Immature natural killer cell (primary cell): ENCODE results near the gene LACTBL1. TPM values are rescaled to one million over a fixed set of nuclear protein-coding genes. Genes with fewer than 3 reads are reported as not detected.

ENCODE experiments used
- DNase-seq, 3 donors: peaks; one replicate each; pipeline ENCODE4 v3.0.0; 2022; ENCODE audit warnings: mixed read lengths in 1 of 3
- H3K27ac Mint-ChIP-seq, 6 donors: one replicate each; pipeline ENCODE4 v1.8.0; 2020; ENCODE audit warnings: mixed read lengths in 6 of 6, mild to moderate bottlenecking in 5 of 6, inconsistent platforms in 4 of 6, moderate library complexity in 3 of 6
- H3K27me3 Mint-ChIP-seq, 3 donors: one replicate each; pipeline ENCODE4 v1.8.0; 2020 to 2021; ENCODE audit warnings: low read depth in 3 of 3, mild to moderate bottlenecking in 3 of 3, mixed read lengths in 3 of 3, moderate library complexity in 3 of 3, inconsistent platforms in 1 of 3
- H3K36me3 Mint-ChIP-seq, 3 donors: one replicate each; pipeline ENCODE4 v1.8.0; 2020; ENCODE audit warnings: mixed read lengths in 3 of 3, inconsistent platforms in 2 of 3, mild to moderate bottlenecking in 2 of 3
- H3K4me1 Mint-ChIP-seq, 2 donors: one replicate each; pipeline ENCODE4 v1.8.0; 2020; ENCODE audit warnings: inconsistent platforms in 2 of 2, mild to moderate bottlenecking in 2 of 2, mixed read lengths in 2 of 2, moderate library complexity in 1 of 2
- H3K4me3 Mint-ChIP-seq, 5 donors: one replicate each; pipeline ENCODE4 v1.8.0; 2020; ENCODE audit warnings: mild to moderate bottlenecking in 5 of 5, mixed read lengths in 5 of 5, inconsistent platforms in 3 of 5, moderate library complexity in 3 of 5
- H3K9me3 Mint-ChIP-seq, 6 donors: one replicate each; pipeline ENCODE4 v1.8.0; 2020; ENCODE audit warnings: mild to moderate bottlenecking in 6 of 6, mixed read lengths in 6 of 6, inconsistent platforms in 4 of 6, moderate library complexity in 3 of 6
- polyA plus RNA-seq, 3 donors: library from polyadenylated mRNA; unstranded; fragments of 300-500 nt; fragmentation: Illumina TruSeq; gene quantifications; one replicate each; pipeline ENCODE4 v1.2.3, GENCODE V29; 2021

LACTBL1 gene
- polyA plus RNA-seq, 3 donors from 2014 or later: not detected

DNA sequence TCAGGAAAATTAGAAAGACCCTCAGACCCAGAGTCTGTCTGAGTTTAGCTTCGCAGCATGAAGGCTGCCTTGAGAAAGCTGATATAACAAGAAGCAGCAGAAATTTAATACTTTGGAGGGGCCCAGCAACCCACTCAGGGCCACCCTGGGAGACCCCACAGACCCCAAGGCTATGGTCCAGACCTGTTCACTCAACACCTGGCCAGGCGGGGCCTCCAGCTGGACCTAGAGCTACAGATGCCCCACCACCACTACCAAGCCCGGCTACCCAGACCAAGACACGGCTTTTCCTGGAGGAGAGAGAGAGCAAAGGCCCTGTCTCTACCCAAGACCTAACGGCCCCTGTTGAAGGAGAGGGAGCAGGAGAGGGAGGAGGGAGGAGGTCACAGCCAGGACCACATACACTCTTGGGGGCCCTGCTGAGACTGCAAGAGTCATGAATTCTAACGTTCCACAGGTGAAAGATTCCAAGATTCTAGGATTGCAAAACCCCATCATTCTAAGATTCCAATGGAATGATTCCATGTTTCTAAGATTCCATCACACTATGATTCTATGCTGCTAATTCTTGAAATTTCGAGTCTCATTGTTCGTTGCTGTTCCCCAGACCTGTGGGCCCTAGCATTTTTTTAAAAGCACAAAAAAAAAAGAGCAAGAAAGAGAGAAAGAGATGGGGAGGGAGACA lies 53.2 kb downstream of the LACTBL1 start:
- no peak for DNase-seq

DNA sequence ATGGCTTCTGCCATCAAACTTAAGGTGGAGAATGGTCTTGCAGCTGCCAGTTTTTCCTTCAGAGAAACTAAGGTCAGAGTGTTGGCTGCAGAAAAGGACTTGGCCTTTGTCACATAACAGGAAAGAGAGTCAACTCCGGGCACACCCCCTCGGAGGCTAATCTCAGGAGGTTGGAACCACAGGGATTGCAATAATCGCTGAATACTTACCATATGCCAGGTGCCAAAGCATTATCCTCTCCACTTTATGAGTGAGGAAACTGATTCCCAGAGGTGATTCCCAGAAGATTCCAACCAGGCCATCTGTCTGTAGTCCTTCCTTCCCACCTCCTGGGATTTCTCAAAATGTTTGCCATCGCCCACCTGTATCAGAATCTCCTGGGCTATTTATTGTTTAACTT lies 54.0 kb downstream of the LACTBL1 start:
- Mint-ChIP-seq H3K4me3 (no peak overlapping the region), H3K4me1 (no peaks in the 10 kb centered on the region), H3K27ac (no peak overlapping the region), H3K27me3 (peaks cover 0 to 7% (median 7%) of the 10 kb centered on the region in 3 donors), H3K9me3 (no peaks in the 10 kb centered on the region), H3K36me3 (no peaks in the 10 kb centered on the region)
- DNase-seq: no peak

More for the DNA sequence above, 53.2 kb downstream of the LACTBL1 start:
- H3K27me3 Mint-ChIP-seq: peaks cover 0 to 7% (median 7%) of the 10 kb centered on the region in 3 donors
- no peak overlapping the region for H3K4me3 Mint-ChIP-seq
- H3K27ac Mint-ChIP-seq: no peak overlapping the region
- no peaks in the 10 kb centered on the region for H3K9me3 Mint-ChIP-seq
- H3K4me1 Mint-ChIP-seq: no peaks in the 10 kb centered on the region
- no peaks in the 10 kb centered on the region for H3K36me3 Mint-ChIP-seq

DNA sequence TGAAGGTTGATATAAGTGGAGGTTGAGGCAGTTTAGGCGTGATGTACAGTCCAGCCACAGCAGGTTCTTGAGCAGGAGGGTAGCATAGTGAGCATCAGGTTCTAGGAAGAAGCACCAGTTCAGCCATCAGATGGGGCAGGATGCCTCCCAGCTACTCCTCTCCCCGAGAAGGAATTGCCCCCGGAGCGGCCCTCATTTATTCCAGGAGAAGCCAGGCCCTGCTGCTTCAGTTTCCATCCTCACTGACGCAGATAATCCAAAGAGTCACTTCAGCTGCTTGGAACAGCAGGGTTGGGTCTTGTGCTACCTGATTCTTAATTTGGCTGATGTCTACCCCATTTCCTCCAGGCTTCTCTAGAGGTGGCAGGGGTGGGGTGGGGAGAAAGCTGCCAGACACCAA lies 54.7 kb downstream of the LACTBL1 start:
- H3K27ac Mint-ChIP-seq: no peak overlapping the region
- H3K4me3 Mint-ChIP-seq: no peak overlapping the region
- H3K9me3 Mint-ChIP-seq: no peaks in the 10 kb centered on the region
- no peaks in the 10 kb centered on the region for H3K36me3 Mint-ChIP-seq
- DNase-seq: no peak
- no peaks in the 10 kb centered on the region for H3K4me1 Mint-ChIP-seq
- H3K27me3 Mint-ChIP-seq: peaks cover 0 to 7% (median 5%) of the 10 kb centered on the region in 3 donors

DNA sequence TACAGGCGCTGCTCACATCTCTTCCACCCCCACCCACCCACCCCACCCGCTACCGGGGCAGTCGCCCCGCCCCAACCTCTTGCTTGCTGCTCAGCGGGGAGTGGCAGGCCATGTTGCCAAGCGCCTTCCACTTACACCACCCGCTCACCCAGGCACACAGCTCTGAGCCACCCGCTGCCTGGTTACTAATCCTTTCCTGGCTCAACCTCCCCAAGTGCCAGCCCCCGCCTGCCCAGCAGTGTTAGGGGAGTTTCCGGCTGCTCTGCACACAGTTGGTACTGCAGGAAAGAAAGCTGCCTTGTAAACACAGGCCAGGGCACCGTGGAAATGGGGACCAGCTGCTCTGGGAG lies 56.2 kb downstream of the LACTBL1 start:
- no peak overlapping the region for H3K27ac Mint-ChIP-seq
- H3K4me3 Mint-ChIP-seq: no peak overlapping the region
- H3K9me3 Mint-ChIP-seq: no peaks in the 10 kb centered on the region
- no peak for DNase-seq
- no peaks in the 10 kb centered on the region for H3K4me1 Mint-ChIP-seq
- peaks cover 0 to 6% (median 5%) of the 10 kb centered on the region in 3 donors for H3K27me3 Mint-ChIP-seq
- H3K36me3 Mint-ChIP-seq: no peaks in the 10 kb centered on the region

DNA sequence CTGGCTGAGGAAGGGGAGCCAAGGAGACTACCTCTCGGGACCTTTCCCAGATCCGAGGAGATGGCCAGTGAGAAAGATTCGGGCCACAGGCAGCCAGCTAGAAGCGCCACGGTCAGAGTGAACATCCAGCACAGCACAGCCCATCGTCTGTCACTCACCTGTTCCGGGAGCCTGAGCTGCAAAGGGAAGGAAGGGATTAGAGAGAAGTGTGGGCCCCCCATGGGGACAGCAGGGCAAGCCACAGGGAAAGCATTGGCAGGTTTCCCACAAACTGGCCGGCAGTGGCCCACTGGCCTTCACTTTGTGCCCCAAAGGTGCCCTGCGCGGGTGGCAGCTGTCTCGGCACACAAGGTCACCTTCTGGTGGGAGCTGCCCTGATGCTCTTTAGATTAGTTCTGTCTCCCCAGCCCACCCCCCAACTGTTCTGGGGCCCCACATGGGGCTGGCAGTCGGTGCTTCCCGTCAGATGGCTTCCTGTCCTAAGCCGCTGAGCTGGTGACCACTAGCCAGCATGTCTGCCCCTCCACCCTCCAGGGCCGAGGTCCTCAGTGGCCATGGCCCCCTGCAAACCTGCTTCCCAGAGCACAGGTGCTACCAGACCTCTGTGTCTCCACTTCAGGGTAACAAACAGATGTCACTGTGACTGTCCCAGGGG lies 56.7 kb downstream of the LACTBL1 start:
- DNase-seq: no peak
- Mint-ChIP-seq H3K4me1 (no peaks in the 10 kb centered on the region), H3K4me3 (no peak overlapping the region), H3K27me3 (peaks cover 0 to 6% (median 5%) of the 10 kb centered on the region in 3 donors), H3K9me3 (no peaks in the 10 kb centered on the region), H3K27ac (no peak overlapping the region), H3K36me3 (no peaks in the 10 kb centered on the region)

DNA sequence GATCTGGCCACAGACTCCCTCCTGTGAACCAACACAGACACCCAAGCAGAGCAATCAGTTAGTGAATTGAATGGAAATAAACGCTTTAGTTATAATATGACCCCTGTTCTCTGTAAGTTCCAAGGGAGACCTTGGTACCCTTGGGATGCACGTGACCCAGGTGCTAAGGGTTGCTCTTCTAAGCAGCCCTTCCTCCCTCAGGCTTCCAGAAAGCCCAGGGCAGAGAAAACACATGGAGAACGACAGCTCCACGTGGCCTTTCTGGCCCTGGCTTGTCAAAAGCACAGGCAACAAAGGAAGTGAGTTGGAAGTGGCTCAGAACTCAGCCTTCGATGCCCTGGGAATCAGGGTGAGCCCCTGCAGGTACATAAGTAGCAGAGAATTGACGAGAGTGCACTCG lies 57.4 kb downstream of the LACTBL1 start:
- Mint-ChIP-seq H3K9me3 (no peaks in the 10 kb centered on the region), H3K4me1 (no peaks in the 10 kb centered on the region), H3K4me3 (no peak overlapping the region), H3K36me3 (no peaks in the 10 kb centered on the region), H3K27ac (no peak overlapping the region), H3K27me3 (peaks cover 0 to 5% (median 3%) of the 10 kb centered on the region in 3 donors)
- no peak for DNase-seq

DNA sequence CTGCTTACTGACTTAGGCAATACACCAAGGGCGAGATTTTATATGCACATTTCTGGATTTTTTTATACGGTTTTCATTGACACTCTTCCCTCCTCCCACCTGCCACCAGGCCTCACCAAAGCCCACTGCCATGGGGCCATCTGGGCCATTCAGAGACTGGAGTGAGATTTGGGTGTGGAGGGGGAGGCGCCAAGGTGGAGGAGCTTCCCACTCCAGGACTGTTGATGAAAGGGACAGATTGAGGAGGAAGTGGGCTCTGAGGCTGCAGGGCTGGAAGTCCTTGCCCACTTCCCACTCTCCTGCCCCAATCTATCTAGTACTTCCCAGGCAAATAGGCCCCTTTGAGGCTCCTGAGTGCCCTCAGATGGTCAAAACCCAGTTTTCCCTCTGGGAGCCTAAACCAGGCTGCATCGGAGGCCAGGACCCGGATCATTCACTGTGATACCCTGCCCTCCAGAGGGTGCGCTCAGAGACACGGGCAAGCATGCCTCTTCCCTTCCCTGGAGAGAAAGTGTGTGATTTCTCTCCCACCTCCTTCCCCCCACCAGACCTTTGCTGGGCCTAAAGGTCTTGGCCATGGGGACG lies 57.9 kb downstream of the LACTBL1 start:
- no peak overlapping the region for H3K27ac Mint-ChIP-seq
- H3K4me1 Mint-ChIP-seq: no peaks in the 10 kb centered on the region
- no peak for DNase-seq
- H3K27me3 Mint-ChIP-seq: peaks cover 0 to 5% (median 3%) of the 10 kb centered on the region in 3 donors
- no peak overlapping the region for H3K4me3 Mint-ChIP-seq
- no peaks in the 10 kb centered on the region for H3K36me3 Mint-ChIP-seq
- no peaks in the 10 kb centered on the region for H3K9me3 Mint-ChIP-seq

DNA sequence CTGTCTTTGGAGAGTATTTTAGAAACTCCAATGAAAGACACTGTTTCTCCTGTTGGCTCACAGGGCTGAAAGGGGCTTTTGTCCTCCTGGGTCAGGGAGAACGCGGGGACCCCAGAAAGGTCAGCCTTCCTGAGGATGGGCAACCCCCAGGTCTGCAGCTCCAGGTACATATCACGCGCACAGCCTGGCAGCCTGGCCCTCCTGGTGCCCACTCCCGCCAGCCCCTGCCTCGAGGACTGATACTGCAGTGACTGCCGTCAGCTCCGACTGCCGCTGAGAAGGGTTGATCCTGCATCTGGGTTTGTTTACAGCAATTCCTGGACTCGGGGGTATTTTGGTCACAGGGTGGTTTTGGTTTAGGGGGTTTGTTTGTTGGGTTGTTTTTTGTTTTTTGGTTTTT lies 58.5 kb downstream of the LACTBL1 start:
- Mint-ChIP-seq H3K27me3 (peaks cover 0 to 5% (median 3%) of the 10 kb centered on the region in 3 donors), H3K36me3 (no peaks in the 10 kb centered on the region), H3K27ac (no peak overlapping the region), H3K4me1 (no peaks in the 10 kb centered on the region), H3K9me3 (no peaks in the 10 kb centered on the region), H3K4me3 (no peak overlapping the region)
- no peak for DNase-seq

DNA sequence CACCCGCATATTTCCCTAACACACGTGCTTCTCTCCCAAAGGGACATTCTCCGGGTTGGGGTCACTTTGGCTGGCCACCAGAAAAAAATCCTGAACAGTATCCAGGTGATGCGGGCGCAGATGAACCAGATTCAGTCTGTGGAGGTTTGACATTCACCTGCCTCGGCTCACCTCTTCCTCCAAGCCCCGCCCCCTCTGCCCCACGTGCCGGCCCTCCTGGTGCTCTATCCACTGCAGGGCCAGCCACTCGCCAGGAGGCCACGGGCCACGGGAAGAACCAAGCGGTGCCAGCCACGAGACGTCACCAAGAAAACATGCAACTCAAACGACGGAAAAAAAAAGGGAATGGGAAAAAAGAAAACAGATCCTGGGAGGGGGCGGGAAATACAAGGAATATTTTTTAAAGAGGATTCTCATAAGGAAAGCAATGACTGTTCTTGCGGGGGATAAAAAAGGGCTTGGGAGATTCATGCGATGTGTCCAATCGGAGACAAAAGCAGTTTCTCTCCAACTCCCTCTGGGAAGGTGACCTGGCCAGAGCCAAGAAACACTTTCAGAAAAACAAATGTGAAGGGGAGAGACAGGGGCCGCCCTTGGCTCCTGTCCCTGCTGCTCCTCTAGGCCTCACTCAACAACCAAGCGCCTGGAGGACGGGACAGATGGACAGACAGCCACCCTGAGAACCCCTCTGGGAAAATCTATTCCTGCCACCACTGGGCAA lies 59.1 kb downstream of the LACTBL1 start:
- no peak for DNase-seq
- H3K4me3 Mint-ChIP-seq: no peak overlapping the region
- peaks cover 0 to 5% (median 4%) of the 10 kb centered on the region in 3 donors for H3K27me3 Mint-ChIP-seq
- H3K27ac Mint-ChIP-seq: no peak overlapping the region
- H3K9me3 Mint-ChIP-seq: no peaks in the 10 kb centered on the region
- no peaks in the 10 kb centered on the region for H3K4me1 Mint-ChIP-seq
- H3K36me3 Mint-ChIP-seq: no peaks in the 10 kb centered on the region

DNA sequence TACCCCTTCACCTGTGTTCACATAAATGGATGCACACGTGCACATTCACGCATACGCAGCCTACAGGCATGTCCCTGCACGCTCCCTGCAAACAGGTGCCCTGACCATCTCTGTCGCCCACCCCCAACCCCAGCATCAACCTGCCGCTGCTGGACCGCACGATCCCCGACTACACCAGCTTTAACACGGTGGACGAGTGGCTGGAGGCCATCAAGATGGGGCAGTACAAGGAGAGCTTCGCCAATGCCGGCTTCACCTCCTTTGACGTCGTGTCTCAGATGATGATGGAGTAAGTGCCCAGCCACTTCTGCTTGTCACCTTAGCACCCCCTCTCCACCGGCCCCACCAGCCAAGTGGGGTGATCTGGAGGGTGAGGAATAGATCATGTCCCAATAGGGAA lies 60.4 kb downstream of the LACTBL1 start:
- H3K4me1 Mint-ChIP-seq: no peaks in the 10 kb centered on the region
- no peak for DNase-seq

DNA sequence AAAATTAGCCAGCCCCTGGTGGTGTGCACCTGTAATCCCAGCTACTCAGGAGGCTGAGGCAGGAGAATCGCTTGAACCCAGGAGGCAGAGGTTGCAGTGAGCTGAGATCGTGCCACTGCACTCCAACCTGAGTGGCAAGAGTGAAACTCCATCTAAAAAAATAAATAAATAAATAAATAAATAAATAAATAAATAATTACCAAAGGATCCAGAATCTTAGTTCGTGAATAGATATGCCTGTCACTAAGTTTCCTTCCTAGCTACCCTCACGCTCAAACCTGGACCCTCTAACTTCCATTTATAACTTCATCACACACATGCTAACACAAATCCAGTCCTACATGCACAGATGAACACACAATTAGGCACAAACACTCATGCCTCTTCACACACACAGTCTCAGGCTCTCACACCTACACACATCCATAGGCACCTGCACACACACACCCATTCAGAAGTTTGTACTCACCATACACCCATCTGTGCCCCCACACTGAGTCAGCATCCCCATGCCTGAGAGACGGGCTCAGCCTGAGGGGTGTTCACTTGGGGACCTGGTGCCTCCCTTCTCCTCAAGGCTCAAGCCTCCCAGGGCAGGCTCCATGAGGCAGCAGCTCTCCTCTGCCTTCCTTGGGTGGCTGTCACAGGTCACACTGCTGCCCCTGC lies 61.5 kb downstream of the LACTBL1 start:
- Mint-ChIP-seq H3K9me3 (no peaks in the 10 kb centered on the region), H3K36me3 (no peaks in the 10 kb centered on the region), H3K27me3 (peaks cover 0 to 6% (median 1%) of the 10 kb centered on the region in 3 donors), H3K4me3 (no peak overlapping the region), H3K4me1 (no peaks in the 10 kb centered on the region), H3K27ac (no peak overlapping the region)
- no peak for DNase-seq

More for the DNA sequence above, 60.4 kb downstream of the LACTBL1 start:
- H3K27ac Mint-ChIP-seq: no peak overlapping the region
- no peaks in the 10 kb centered on the region for H3K36me3 Mint-ChIP-seq
- H3K4me3 Mint-ChIP-seq: no peak overlapping the region
- H3K27me3 Mint-ChIP-seq: peaks cover 0 to 6% (median 1%) of the 10 kb centered on the region in 3 donors
- no peaks in the 10 kb centered on the region for H3K9me3 Mint-ChIP-seq

DNA sequence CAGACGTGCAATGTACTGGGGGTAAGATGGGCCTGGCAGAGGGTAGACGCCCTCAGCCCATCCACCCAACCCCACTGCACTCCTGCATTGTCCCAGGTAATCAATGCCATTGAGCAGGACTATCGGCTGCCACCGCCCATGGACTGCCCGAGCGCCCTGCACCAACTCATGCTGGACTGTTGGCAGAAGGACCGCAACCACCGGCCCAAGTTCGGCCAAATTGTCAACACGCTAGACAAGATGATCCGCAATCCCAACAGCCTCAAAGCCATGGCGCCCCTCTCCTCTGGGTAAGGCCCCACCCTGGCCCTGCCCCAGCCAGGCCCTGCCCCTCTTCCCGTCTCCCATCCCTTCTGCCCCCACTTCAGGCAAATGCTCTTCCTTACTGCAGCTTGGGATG lies 62.4 kb downstream of the LACTBL1 start:
- H3K27me3 Mint-ChIP-seq: peaks cover 1 to 5% (median 2%) of the 10 kb centered on the region in 3 donors
- no peaks in the 10 kb centered on the region for H3K9me3 Mint-ChIP-seq
- H3K36me3 Mint-ChIP-seq: no peaks in the 10 kb centered on the region
- DNase-seq: no peak
- H3K4me1 Mint-ChIP-seq: no peaks in the 10 kb centered on the region
- H3K4me3 Mint-ChIP-seq: no peak overlapping the region
- no peak overlapping the region for H3K27ac Mint-ChIP-seq

DNA sequence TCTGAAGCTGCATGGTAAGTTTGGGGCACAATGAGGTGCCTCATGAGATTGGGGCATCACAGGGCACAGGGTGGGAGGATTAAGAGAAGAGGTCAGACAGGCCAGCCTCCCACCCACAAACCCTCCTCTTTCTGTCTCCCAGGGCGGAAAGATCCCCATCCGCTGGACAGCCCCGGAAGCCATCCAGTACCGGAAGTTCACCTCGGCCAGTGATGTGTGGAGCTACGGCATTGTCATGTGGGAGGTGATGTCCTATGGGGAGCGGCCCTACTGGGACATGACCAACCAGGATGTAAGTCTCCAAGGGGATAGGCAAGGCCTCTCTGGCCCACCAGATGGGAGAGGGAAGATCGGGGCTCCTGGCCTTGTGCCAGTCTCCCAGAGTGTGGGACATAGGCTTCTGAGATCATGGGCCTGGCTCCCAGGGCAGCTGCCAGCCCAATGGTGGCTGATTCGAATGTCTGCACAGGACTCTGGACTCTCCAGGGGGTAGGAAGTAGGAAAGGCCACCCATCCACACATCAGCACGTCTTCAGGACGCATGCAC lies 63.7 kb downstream of the LACTBL1 start:
- no peaks in the 10 kb centered on the region for H3K9me3 Mint-ChIP-seq
- H3K27ac Mint-ChIP-seq: no peak overlapping the region

More for the DNA sequence above, 63.7 kb downstream of the LACTBL1 start:
- Mint-ChIP-seq H3K27me3 (peaks cover 1 to 3% (median 2%) of the 10 kb centered on the region in 3 donors), H3K4me1 (no peaks in the 10 kb centered on the region), H3K36me3 (no peaks in the 10 kb centered on the region), H3K4me3 (no peak overlapping the region)
- no peak for DNase-seq
